Activated CD8-positive, alpha-beta memory T cell treated with anti-CD3 and anti-CD28 coated beads for 24 hours (primary cell): ENCODE results near the gene NSF.
"Not testable (repeated sequence)": the region's sequence is repeated elsewhere in the genome, so short reads cannot be mapped to it uniquely, and the experiment has no call there.

ENCODE experiments used
- DNase-seq: peaks from one replicate; pipeline ENCODE4 v3.0.0-alpha.2; 2020

NSF gene

GRCh38 chr17:46632146-46632545 is 41.7 kb downstream of the NSF start:
- not testable (repeated sequence) for DNase-seq

DNA sequence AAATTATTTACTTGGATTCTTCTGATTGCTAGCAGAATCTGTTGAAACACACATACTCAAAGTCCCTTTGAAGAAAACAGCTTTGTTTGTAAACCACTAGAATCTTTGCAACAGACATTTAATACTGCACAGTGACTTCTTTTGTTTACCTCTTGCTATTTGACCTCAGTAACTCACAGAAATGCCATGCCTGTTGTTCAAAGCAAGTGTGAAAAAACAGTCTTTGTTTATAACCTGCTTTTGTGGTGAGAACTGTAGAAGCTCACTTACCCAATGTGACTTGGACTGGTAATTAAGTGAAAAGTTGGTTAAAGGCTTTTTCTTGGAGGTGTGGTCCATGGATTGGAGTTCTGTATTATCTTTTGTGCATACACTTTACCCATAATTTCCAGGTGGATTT is 44.4 kb downstream of the NSF start:
- DNase-seq: not testable (repeated sequence)

GRCh38 chr17:46641861-46642656 is 51.6 kb downstream of the NSF start:
- DNase-seq: not testable (repeated sequence)

- not testable (repeated sequence) for DNase-seq
Observed at GRCh38 chr17:46647251-46647650, 56.8 kb downstream of the NSF start.

- not testable (repeated sequence) for DNase-seq
Observed at GRCh38 chr17:46647688-46648278, 57.3 kb downstream of the NSF start.

GRCh38 chr17:46649246-46649645 is 58.8 kb downstream of the NSF start:
- not testable (repeated sequence) for DNase-seq

- DNase-seq: not testable (repeated sequence)
Observed at GRCh38 chr17:46652024-46652643, 61.7 kb downstream of the NSF start.

GRCh38 chr17:46658235-46658634 is 67.8 kb downstream of the NSF start:
- DNase-seq: not testable (repeated sequence)

DNA sequence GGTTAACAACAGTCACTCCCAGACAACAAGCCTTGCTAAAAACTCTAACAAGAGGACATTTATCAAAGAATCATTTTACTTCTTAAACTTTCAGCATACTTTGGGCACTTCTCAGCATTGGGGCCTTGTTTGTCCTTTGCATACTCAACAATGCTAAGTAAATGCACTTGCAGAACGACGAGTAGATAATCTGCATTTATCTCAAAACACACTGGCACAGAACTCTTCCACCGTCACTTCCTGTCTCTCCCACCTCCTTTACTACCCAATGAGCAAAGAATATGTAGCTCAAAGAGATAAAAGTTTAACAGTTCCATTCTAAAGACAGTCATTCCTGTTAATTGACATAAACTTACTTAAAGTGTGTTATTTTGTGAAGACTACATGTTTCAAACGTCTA is 69.2 kb downstream of the NSF start:
- not testable (repeated sequence) for DNase-seq

DNA sequence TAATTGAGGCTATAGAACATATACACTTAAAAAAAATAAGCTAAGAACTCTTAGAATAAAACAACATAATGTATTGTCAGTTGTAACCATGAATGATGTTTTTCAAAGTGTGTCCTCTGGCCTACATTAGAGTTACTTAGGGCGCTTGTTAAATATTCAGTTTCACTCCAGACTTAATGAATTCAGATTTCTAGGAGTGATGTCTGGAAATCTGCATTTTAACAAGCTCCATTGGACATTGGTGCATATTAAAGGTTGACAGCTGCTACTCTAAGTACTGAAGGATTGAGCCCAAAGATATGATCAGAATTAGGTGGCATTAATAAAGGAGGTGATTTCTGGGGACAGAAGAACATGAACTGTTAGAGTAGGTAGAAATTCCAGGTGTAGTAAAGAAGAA is 72.7 kb downstream of the NSF start:
- DNase-seq: not testable (repeated sequence)

- DNase-seq: not testable (repeated sequence)
Observed at GRCh38 chr17:46663552-46663951, 73.1 kb downstream of the NSF start.

DNA sequence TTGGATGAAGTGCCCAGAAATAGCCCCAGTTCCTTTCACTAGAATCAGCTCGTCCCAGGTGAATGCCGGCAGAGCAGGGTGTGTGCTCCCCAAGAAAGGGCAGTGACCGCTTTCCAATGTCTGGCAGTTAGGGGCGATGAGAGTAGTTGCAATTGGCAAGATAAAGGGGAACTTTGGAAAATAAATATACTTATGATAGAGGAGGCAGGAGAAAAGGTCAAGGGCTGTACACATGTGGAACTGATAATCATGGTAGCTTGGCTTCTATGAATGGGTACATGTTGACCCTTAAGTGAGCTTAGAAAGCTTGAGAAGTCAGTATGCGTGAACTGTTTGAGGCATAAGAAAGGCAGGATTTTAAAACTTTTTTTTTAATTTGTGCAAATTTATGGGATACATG is 75.5 kb downstream of the NSF start:
- not testable (repeated sequence) for DNase-seq

GRCh38 chr17:46670789-46671188 is 80.3 kb downstream of the NSF start:
- DNase-seq: not testable (repeated sequence)

- not testable (repeated sequence) for DNase-seq
Observed at GRCh38 chr17:46672777-46673176, 82.3 kb downstream of the NSF start.

GRCh38 chr17:46677819-46678218 is 87.3 kb downstream of the NSF start:
- not testable (repeated sequence) for DNase-seq

DNA sequence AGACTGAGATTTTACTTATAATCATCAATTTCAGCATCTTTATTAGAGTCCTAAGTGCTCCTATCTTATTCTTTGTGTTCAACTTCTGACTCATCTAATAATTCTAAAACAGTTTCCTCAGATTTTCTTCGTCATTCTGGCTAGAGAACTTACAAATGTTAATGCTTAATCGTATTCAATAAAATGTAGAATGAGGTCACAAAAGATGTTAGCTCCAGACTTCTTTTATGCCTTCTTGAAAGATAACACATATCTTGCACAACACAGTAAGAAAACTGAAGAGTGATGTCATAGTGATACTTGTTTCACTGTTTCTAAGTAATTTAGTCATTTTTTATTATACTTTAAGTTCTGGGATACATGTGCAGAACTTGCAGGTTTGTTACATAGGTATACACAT is 93.2 kb downstream of the NSF start:
- DNase-seq: not testable (repeated sequence)

DNA sequence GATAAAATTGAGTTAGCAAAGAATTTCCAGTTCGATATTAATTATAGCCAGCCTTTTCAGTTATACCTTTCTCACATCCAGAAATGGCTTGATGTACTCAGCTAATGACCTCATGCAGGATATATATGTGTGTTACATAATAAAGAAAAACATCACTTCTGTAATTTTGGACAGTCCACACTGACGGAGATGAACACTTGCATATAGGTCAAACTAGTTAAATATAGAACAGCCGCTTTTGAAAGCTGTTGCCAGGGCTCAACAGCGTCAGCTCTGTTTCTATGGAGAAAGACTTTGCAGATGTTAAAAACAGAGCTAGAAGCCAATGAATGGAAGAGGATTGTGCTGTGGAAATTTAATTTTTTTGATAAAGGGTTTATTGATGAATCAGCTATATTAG is 94.8 kb downstream of the NSF start:
- not testable (repeated sequence) for DNase-seq

GRCh38 chr17:46692196-46692595 is 101.7 kb downstream of the NSF start:
- not testable (repeated sequence) for DNase-seq

DNA sequence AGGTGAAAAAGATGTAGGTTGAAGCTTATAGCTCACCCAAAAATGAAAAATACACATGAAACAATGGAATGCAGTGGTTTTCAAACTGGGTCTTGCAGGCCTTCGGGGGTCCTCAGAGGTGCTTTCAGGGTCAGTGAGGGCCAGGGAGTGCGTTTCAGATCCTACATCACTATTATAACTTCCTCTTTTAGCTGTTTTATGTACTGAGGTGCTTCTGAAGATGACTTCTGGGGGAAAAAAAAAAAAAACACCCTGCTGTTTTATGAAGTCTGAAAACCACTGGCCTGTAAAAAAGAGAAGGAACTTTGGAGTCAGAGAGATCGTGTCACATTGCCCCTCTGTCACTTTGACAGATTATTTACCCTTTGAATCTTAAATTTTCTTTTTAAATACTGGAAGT is 102.8 kb downstream of the NSF start:
- DNase-seq: not testable (repeated sequence)

DNA sequence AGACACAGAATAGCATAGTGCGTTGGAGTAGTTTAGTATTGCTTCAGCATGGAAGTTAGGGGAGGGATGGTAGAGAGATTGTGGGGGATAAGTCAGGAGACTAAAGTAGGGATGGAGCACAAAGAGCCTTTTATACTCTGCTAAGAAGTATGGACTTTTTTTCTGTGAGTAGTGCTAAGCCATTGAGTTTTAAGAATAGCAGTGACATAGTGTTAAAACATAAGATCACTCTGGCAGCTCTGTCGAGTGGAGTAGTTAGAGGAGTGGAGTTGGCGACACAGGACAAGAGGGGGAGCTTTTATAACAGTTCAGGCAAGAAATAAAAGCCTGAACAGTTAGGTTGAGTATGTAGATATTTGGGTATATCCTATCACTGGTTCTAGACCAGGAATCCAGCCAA is 106.1 kb downstream of the NSF start:
- DNase-seq: not testable (repeated sequence)

DNA sequence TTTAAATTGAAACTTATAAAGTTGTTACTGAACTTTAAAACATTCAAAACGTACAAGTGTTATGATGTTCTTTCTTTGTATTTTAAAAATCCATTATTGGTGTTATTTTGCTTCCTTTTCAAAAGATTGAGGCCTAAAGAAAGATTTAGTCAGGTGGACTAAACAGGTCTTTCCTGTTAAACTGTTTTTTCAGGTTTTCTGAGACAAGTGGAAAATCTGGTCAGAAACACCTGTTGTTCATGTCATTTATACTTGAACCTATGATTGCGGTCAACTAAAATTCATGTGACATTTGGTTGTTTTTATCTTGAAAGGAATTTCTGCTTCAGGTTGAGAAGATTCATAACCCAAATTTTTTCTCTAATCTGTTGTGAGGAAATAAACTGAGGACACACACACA is 108.5 kb downstream of the NSF start:
- not testable (repeated sequence) for DNase-seq

GRCh38 chr17:46717999-46718398 is 127.5 kb downstream of the NSF start:
- DNase-seq: no peak

- DNase-seq: no peak
Observed at GRCh38 chr17:46719891-46720290, 129.4 kb downstream of the NSF start.

- DNase-seq: no peak
Observed at GRCh38 chr17:46720408-46720807, 129.9 kb downstream of the NSF start.
